ENCODE measurements around the gene ZNF358.

Gene ZNF358

DNA sequence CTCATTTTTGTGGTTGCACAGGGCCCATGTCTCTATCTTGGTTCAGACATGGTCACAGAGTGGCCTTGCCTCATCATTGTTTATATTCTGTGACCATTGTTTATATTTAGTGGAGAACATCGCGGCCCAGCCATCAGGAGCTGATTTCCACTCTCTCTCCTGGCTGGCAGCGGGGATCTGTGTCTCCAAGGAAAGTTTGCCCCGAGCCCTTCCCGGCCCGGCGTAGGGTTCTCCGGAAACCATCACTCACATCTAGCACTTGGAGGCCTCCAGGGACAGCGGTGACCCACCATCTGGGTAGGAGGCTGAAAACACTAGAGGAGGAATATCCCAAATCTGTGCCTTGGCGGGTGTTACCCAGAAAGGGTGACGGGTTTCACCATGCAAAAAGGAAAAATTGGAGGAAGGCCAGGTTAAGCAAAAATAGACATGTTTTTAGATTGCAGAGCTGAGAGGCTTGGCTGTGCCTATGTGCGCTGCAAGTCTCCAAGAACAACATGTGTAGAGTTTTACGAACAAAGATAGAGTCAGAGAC is 726 bp upstream of the ZNF358 start:
- H3K4me3 ChIP-seq (ENCODE audit: low read depth, low read length): peak overlapping the region; percentile 61
- TF ChIP-seq, protein P1, sequence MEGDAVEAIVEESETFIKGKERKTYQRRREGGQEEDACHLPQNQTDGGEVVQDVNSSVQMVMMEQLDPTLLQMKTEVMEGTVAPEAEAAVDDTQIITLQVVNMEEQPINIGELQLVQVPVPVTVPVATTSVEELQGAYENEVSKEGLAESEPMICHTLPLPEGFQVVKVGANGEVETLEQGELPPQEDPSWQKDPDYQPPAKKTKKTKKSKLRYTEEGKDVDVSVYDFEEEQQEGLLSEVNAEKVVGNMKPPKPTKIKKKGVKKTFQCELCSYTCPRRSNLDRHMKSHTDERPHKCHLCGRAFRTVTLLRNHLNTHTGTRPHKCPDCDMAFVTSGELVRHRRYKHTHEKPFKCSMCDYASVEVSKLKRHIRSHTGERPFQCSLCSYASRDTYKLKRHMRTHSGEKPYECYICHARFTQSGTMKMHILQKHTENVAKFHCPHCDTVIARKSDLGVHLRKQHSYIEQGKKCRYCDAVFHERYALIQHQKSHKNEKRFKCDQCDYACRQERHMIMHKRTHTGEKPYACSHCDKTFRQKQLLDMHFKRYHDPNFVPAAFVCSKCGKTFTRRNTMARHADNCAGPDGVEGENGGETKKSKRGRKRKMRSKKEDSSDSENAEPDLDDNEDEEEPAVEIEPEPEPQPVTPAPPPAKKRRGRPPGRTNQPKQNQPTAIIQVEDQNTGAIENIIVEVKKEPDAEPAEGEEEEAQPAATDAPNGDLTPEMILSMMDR (IDR thresholded peaks at IDR 0.05; ENCODE audit: low read depth, low read length): no peak

DNA sequence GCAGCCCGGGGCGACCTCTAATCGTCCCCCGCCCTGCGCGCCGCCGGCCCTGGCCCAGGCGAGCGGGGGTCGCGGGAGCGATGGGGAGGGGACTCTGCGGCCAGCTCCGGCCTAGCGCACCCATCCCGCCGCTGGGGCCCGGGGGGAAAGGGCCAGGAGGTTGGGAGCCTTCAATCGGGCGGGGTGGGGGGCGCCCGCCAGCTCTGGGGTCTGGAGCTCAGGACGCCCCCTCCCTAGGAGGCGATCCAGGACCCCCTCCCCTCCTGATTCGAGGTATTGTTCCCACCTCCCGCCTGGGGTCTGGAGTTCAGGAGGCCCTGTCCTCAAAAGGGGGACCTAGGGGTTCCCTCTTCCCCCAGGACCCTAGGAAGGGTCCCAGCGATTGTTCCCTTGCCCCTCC is 430 bp downstream of the ZNF358 start:
- peak overlapping the region; percentile 81 for H3K4me3 ChIP-seq (ENCODE audit: low read depth, low read length)

DNA sequence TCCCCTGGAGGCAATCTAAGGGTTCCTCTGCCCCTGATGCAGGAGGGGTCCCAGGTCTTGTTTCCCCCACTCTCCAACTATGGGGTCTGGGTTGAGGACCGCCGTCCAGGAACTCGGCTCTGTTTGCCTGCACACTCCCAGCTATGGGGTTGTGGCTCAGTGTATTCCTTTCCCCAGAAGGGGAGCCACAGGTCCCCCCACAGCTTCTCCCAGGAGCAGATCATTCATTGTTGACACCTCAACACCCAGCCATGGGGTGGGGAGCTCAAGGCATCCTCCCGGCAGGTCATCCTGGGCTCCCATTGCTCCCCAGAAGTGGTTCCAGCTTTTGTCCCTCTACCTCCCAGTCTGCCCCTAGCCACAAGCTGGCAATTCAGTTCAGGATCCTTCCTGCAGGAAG is 975 bp downstream of the ZNF358 start:
- TF ChIP-seq, protein P1 (IDR thresholded peaks at IDR 0.05; ENCODE audit: low read depth, low read length): no peak
- peak overlapping the region; percentile 81 for H3K4me3 ChIP-seq (ENCODE audit: low read depth, low read length)

More for the DNA sequence above, 430 bp downstream of the ZNF358 start:
- TF ChIP-seq, protein P1 (IDR thresholded peaks at IDR 0.05; ENCODE audit: low read depth, low read length): no peak

DNA sequence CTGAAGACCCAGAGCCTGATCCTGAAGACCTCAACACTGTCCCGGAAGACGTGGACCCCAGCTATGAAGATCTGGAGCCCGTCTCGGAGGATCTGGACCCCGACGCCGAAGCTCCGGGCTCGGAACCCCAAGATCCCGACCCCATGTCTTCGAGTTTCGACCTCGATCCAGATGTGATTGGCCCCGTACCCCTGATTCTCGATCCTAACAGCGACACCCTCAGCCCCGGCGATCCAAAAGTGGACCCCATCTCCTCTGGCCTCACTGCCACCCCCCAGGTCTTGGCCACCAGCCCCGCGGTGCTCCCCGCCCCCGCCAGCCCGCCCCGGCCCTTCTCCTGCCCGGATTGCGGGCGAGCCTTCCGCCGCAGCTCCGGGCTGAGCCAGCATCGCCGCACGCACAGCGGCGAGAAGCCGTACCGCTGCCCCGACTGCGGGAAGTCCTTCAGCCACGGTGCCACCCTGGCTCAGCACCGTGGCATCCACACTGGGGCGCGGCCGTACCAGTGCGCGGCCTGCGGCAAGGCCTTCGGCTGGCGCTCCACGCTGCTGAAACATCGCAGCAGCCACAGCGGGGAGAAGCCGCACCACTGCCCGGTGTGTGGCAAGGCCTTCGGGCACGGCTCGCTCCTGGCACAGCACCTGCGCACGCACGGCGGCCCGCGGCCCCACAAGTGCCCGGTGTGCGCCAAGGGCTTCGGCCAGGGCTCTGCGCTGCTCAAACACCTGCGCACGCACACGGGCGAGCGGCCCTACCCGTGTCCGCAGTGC is 3.6 kb downstream of the ZNF358 start:
- no peak overlapping the region for H3K4me3 ChIP-seq (ENCODE audit: low read depth, low read length)
- TF ChIP-seq, protein P1 (IDR thresholded peaks at IDR 0.05; ENCODE audit: low read depth, low read length): no peak

DNA sequence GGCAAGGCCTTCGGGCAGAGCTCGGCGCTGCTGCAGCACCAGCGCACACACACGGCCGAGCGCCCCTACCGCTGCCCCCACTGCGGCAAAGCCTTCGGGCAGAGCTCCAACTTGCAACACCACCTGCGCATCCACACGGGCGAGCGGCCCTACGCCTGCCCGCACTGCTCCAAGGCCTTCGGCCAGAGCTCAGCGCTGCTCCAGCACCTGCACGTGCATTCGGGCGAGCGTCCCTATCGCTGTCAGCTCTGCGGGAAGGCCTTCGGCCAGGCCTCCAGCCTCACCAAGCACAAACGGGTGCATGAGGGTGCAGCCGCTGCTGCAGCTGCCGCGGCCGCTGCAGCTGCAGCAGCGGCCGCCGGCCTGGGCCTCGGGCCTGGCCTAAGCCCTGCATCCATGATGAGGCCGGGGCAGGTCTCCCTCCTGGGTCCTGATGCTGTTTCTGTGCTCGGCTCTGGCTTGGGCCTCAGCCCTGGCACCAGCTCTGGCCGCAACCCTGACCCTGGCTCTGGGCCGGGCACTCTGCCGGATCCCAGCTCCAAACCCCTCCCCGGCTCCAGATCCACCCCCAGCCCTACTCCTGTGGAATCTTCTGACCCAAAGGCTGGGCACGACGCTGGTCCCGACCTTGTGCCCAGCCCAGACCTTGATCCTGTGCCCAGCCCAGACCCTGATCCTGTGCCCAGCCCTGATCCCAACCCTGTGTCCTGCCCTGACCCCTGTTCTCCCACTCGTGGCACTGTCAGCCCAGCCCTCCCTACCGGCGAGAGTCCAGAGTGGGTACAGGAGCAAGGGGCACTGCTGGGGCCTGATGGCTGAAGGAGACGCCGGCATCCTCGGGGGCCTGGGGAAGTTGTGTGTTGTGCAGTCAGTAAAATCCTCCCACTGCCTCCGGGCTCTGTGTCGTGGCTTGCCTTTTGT is 4.5 kb downstream of the ZNF358 start:
- no peak overlapping the region for H3K4me3 ChIP-seq (ENCODE audit: low read depth, low read length)
- TF ChIP-seq, protein P1 (IDR thresholded peaks at IDR 0.05; ENCODE audit: low read depth, low read length): no peak

DNA sequence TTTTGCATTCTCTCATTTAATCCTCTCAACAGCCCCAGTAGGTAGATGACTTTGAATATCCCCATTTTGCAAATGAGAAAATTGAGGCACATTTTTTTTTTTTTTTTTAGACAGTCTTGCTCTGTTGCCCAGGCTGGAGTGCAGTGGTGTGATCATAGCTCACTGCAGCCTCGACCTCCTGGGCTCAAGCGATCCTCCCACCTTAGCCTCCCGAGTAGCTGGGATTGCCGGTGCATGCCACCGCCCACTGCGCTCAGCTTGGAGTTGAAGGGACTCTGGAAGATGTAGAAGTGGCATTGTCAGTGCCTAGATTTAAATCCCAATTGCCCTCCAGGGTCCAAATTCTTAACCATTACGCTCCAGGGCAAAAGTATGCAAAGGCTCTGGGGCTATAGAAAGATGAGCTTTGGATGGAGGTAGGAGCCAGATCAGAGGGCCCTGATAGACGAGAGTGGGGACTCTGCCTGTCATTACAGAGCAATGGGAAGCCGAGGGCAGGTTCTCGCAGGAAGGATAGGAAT is 5.7 kb downstream of the ZNF358 start:
- TF ChIP-seq, protein P1 (IDR thresholded peaks at IDR 0.05; ENCODE audit: low read depth, low read length): no peak
- H3K4me3 ChIP-seq (ENCODE audit: low read depth, low read length): peak overlapping the region; percentile 81

Data from WI38 (cell line).